ENCODE data around the gene YIPF2. TPM values are rescaled to one million over a fixed set of nuclear protein-coding genes. Genes with fewer than 3 reads are reported as not detected.

The YIPF2 gene
- total RNA-seq, 1 donor from 2014 or later = 139 TPM

DNA sequence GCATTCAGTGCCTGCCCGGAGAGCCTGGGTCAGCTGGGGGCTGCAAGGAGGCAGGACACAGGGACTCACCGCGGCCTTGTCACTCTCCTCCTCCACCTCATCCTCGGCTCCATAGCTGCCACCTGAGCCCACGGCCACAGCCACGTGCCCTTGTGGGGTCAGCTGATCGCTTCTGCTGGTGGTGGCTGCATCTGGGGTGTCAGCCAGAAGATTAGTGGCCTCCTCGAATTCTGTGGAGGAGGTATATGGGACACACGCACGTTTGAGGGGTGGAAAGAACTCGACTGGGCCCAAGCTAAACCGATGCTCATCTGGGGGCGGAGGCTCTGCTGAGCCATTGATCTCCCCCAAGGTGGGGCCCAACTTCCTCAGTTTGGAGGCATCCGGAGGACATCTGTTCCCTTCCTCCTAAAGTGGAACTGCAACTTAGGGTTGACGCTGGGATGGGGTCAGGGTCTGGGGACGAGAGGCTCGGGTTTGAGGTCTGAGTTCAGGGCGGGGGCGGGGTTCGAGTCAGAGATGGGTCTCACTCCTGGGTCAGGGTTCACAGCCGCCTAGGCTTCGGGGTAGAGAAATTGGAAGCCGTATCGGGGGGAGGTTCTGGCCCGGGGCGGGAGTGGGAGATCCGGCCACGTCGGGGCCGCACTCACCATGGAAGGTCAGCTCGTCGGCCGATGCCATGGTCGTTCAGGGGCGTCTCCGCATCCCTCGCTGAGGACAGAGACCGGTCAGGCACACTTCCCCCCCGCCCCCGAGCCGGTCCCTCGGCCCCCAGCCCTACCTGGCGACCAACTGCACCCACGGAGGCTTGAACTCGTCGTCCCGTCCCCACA is 493 bp downstream of the YIPF2 start:
- Histone ChIP-seq H3K27ac (peak overlapping the region; percentile 83 to 90), H3K27me3 (no peaks in the 10 kb centered on the region), H3K4me3 (peak overlapping the region; percentile 70 to 95), H3K4me1 (peaks cover 11 to 20% of the 10 kb centered on the region in 2 donors), H3K36me3 (peaks cover 26 to 40% of the 10 kb centered on the region in 2 donors), H3K9me3 (no peaks in the 10 kb centered on the region)
- TF ChIP-seq, protein P1, sequence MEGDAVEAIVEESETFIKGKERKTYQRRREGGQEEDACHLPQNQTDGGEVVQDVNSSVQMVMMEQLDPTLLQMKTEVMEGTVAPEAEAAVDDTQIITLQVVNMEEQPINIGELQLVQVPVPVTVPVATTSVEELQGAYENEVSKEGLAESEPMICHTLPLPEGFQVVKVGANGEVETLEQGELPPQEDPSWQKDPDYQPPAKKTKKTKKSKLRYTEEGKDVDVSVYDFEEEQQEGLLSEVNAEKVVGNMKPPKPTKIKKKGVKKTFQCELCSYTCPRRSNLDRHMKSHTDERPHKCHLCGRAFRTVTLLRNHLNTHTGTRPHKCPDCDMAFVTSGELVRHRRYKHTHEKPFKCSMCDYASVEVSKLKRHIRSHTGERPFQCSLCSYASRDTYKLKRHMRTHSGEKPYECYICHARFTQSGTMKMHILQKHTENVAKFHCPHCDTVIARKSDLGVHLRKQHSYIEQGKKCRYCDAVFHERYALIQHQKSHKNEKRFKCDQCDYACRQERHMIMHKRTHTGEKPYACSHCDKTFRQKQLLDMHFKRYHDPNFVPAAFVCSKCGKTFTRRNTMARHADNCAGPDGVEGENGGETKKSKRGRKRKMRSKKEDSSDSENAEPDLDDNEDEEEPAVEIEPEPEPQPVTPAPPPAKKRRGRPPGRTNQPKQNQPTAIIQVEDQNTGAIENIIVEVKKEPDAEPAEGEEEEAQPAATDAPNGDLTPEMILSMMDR (IDR thresholded peaks at IDR 0.05) = no peak
- intact Hi-C loops (cut with DNase I) = loop anchor here (1.0 to 2.0 kb wide), 3 partner anchors 33 to 211 kb away; partner anchors contain the start of genes CARM1 and SMARCA4
- no peak for DNase-seq (ENCODE audit: low spot score in 2 of 2)

DNA sequence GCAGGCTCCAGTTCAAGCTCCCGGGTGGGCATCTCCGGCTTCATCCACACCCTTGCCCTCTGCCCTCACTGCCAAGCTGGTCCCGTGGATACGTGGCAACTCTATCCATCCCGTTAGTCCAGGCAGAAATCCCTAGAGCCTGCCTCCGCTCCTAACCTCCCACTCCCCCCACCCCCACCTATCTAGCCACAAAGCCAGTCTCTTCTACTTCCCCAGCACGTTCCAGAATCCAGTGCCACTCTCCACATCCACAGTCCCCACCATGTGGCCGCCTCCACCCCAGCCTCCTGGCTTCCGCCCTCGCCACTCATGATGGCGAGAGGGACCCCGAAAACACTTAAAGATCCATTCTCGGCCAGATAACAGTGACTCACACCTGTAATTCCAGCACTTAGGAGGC is 3.8 kb downstream of the YIPF2 start:
- H3K36me3 ChIP-seq = peaks cover 51 to 54% of the 10 kb centered on the region in 2 donors
- intact Hi-C loops (cut with DNase I) = no loop called here
- H3K27ac ChIP-seq = no peak overlapping the region
- H3K9me3 ChIP-seq = no peaks in the 10 kb centered on the region
- no peak for DNase-seq (ENCODE audit: low spot score in 2 of 2)
- H3K27me3 ChIP-seq = no peaks in the 10 kb centered on the region
- no peak overlapping the region for H3K4me3 ChIP-seq
- peaks cover 10 to 12% of the 10 kb centered on the region in 2 donors for H3K4me1 ChIP-seq
- TF ChIP-seq, protein P1 (IDR thresholded peaks at IDR 0.05) = no peak

DNA sequence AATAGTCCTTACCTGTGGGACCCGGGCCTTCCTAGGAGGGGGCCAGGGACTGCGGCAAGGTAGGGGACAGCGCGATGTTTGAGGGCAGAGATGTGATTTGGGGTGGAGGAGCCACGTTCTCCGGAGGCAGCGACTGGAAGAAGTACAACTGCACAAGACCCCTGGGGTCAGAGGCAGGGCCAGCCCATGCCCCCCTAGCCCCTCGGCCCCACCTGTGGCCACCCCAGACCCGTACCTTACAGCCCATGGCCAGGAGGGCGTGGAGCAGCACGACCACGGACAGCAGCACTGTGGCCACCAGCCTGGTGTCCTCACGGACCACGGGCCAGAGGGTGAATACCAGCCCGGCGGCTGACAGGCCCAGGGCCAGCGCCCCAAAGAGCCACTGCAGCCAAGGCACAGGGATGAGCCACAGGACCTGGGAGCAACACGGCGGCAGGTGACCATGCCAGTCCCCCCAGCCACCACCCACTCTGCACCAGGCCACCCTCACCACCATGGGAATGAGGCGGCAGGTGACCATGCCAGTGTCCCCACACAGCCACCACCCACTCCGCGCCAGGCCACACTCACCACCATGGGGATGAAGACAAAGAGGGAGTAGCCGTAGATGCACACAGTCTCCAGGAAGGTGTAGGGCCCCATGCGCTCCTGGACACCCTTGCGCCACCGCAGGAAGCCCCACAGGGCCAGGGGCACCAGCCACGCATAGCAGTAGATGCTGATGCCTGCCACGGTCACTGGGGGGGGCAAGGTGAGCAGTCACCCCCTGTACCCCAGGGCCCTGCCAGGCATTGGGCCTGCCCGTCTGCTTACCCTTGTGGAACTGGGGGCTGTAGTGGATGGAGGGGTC is 5.0 kb downstream of the YIPF2 start:
- DNase-seq (ENCODE audit: low spot score in 2 of 2) = no peak
- Histone ChIP-seq H3K27me3 (no peaks in the 10 kb centered on the region), H3K4me3 (no peak overlapping the region), H3K9me3 (no peaks in the 10 kb centered on the region), H3K4me1 (peaks cover 5 to 10% of the 10 kb centered on the region in 2 donors), H3K27ac (no peak overlapping the region), H3K36me3 (peaks cover 56 to 66% of the 10 kb centered on the region in 2 donors)
- intact Hi-C loops (cut with DNase I) = no loop called here
- TF ChIP-seq, protein P1 (IDR thresholded peaks at IDR 0.05) = no peak

DNA sequence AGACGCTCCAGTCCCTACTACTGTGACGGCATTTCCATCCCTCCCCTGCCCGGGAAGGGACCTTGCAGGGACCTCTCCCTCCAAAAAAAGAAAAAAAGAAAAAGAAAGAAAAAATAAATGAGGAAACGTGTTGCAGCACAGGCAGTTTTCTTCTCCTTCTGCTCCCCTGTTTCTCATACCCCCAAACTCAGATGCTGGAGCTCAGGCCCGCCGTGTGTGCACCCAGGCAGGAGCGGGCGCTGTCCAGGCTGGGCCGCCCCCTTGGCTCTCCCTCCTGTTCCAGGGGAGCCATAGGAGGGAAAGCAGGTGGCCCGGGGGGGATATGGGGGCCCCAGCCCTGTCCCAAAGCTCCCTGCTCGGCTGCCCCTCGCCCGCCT is 5.8 kb downstream of the YIPF2 start:
- peaks cover 63 to 68% of the 10 kb centered on the region in 2 donors for H3K36me3 ChIP-seq
- H3K4me3 ChIP-seq = no peak overlapping the region
- no peaks in the 10 kb centered on the region for H3K27me3 ChIP-seq
- no peak overlapping the region for H3K27ac ChIP-seq
- DNase-seq (ENCODE audit: low spot score in 2 of 2) = no peak
- peaks cover 2 to 4% of the 10 kb centered on the region in 2 donors for H3K4me1 ChIP-seq
- TF ChIP-seq, protein P1 (IDR thresholded peaks at IDR 0.05) = no peak
- intact Hi-C loops (cut with DNase I) = no loop called here
- no peaks in the 10 kb centered on the region for H3K9me3 ChIP-seq

DNA sequence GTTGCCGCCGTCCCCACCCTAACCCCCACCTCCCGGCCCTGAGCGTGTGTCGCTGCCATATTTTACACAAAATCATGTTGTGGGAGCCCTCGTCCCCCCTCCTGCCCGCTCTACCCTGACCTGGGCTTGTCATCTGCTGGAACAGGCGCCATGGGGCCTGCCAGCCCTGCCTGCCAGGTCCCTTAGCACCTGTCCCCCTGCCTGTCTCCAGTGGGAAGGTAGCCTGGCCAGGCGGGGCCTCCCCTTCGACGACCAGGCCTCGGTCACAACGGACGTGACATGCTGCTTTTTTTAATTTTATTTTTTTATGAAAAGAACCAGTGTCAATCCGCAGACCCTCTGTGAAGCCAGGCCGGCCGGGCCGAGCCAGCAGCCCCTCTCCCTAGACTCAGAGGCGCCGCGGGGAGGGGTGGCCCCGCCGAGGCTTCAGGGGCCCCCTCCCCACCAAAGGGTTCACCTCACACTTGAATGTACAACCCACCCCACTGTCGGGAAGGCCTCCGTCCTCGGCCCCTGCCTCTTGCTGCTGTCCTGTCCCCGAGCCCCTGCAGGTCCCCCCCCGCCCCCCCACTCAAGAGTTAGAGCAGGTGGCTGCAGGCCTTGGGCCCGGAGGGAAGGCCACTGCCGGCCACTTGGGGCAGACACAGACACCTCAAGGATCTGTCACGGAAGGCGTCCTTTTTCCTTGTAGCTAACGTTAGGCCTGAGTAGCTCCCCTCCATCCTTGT is 6.4 kb downstream of the YIPF2 start:
- TF ChIP-seq, protein P1 (IDR thresholded peaks at IDR 0.05) = no peak
- no peak for DNase-seq (ENCODE audit: low spot score in 2 of 2)
- no peaks in the 10 kb centered on the region for H3K9me3 ChIP-seq
- no peak overlapping the region for H3K4me3 ChIP-seq
- no peaks in the 10 kb centered on the region for H3K4me1 ChIP-seq
- no peaks in the 10 kb centered on the region for H3K27me3 ChIP-seq
- no peak overlapping the region for H3K27ac ChIP-seq
- H3K36me3 ChIP-seq = peaks cover 65 to 68% of the 10 kb centered on the region in 2 donors
- intact Hi-C loops (cut with DNase I) = no loop called here

Measured in ascending aorta (tissue), 2 donors.